Measurements from ENCODE around the gene PDPK1.
"Not testable (repeated sequence)": the region's sequence is repeated elsewhere in the genome, so short reads cannot be mapped to it uniquely, and the experiment has no call there.

DNA sequence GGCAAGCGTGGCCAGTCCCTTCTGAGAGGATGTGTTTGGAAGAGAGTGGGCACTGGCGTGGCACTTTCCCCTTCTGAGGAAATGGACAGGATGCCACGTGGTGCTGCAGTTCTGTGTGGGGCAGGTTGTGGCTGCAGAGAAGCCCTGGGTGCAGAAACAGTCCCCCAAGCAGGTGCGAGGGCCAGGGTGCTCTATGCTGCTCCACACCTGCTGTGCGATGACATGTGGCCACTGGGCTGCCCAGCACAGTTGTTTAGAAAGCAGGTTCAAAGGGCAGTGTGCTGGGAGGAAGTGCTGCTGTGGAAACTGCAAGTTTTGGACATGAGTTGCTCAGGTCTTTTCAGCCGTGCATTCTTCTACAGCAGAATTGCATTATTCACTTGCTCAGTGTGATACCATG lies 3.6 kb downstream of the PDPK1 start:
- TF ChIP-seq POLR2A (IDR thresholded peaks at IDR 0.05) = not testable (repeated sequence)
- TF ChIP-seq, protein P1, sequence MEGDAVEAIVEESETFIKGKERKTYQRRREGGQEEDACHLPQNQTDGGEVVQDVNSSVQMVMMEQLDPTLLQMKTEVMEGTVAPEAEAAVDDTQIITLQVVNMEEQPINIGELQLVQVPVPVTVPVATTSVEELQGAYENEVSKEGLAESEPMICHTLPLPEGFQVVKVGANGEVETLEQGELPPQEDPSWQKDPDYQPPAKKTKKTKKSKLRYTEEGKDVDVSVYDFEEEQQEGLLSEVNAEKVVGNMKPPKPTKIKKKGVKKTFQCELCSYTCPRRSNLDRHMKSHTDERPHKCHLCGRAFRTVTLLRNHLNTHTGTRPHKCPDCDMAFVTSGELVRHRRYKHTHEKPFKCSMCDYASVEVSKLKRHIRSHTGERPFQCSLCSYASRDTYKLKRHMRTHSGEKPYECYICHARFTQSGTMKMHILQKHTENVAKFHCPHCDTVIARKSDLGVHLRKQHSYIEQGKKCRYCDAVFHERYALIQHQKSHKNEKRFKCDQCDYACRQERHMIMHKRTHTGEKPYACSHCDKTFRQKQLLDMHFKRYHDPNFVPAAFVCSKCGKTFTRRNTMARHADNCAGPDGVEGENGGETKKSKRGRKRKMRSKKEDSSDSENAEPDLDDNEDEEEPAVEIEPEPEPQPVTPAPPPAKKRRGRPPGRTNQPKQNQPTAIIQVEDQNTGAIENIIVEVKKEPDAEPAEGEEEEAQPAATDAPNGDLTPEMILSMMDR (IDR thresholded peaks at IDR 0.05 in 8 of 11, conservative IDR thresholded peaks at IDR 0.05 in 3 of 11) = not testable (repeated sequence)

Data from spleen (tissue), 7 donors.